GM23338 (cell line): Measurements from ENCODE around the gene ATP9B. TPM values are rescaled to one million over a fixed set of nuclear protein-coding genes. Genes with fewer than 3 reads are reported as not detected.
A peak's percentile ranks its signal among the peaks of the same experiment; 100 is the strongest.

Experiments used
- ATAC-seq: fragments of 200-7000 bp; cut with Tn5 transposase; 3 replicates; pipeline ENCODE4 v1.9.1; 2020
- DNase-seq: peaks from one replicate; pipeline ENCODE4 v3.0.0-alpha.2; 2015; ENCODE audit warnings: low spot score
- H2AFZ ChIP-seq: fragments of 200-600 bp; sonication (generic); 2 replicates; pipeline ENCODE4 v1.8.0; 2016; ENCODE audit warnings: antibody characterized with exemption, mild to moderate bottlenecking, moderate library complexity
- H3F3A ChIP-seq: fragments of 200-600 bp; sonication (generic); replicated peaks from 2 replicates; pipeline ENCODE4 v1.8.0; 2017; ENCODE audit warnings: antibody characterized with exemption, mixed run types, low read depth
- H3K27ac ChIP-seq: fragments of 200-600 bp; sonication (generic); 2 replicates; pipeline ENCODE4 v1.6.1; 2016; ENCODE audit warnings: low read depth
- H3K27me3 ChIP-seq: fragments of 200-600 bp; sonication (generic); 2 replicates; pipeline ENCODE4 v1.8.0; 2016; ENCODE audit warnings: mild to moderate bottlenecking, mixed run types, moderate library complexity; ENCODE audit not compliant: insufficient read depth
- H3K36me3 ChIP-seq: fragments of 200-600 bp; sonication (generic); 2 replicates; pipeline ENCODE4 v1.8.0; 2016; ENCODE audit warnings: mild to moderate bottlenecking; ENCODE audit not compliant: insufficient read depth
- H3K4me1 ChIP-seq: fragments of 200-600 bp; sonication (generic); 2 replicates; pipeline ENCODE4 v1.8.0; 2016; ENCODE audit warnings: mild to moderate bottlenecking, moderate library complexity; ENCODE audit not compliant: insufficient read depth
- H3K4me2 ChIP-seq: fragments of 200-600 bp; sonication (generic); 2 replicates; pipeline ENCODE4 v1.7.1; 2017; ENCODE audit warnings: mixed run types
- H3K4me3 ChIP-seq: fragments of 200-600 bp; sonication (generic); 2 replicates; pipeline ENCODE4 v1.6.1; 2016; ENCODE audit warnings: mixed run types
- H3K79me2 ChIP-seq: fragments of 200-600 bp; sonication (generic); replicated peaks from 2 replicates; pipeline ENCODE4 v1.8.0; 2017; ENCODE audit warnings: mild to moderate bottlenecking; ENCODE audit not compliant: insufficient read depth
- H3K9me2 ChIP-seq: fragments of 200-600 bp; sonication (generic); 2 replicates; pipeline ENCODE4 v1.8.0; 2017; ENCODE audit not compliant: insufficient read depth
- H4K20me1 ChIP-seq: fragments of 200-600 bp; sonication (generic); replicated peaks from 2 replicates; pipeline ENCODE4 v1.8.0; 2017; ENCODE audit warnings: mild to moderate bottlenecking; ENCODE audit not compliant: insufficient read depth
- H3K27ac Mint-ChIP-seq: 2 replicates; pipeline ENCODE4 v1.8.0; 2020; ENCODE audit warnings: inconsistent platforms, mild to moderate bottlenecking, moderate library complexity, mixed read lengths
- H3K27me3 Mint-ChIP-seq: 3 replicates; pipeline ENCODE4 v1.8.0; 2022; ENCODE audit warnings: low read depth, mild to moderate bottlenecking, moderate library complexity, mixed read lengths, inconsistent platforms; ENCODE audit not compliant: insufficient read depth, poor library complexity
- H3K36me3 Mint-ChIP-seq: 3 replicates; pipeline ENCODE4 v1.8.0; 2021; ENCODE audit warnings: low read depth, mild to moderate bottlenecking, inconsistent platforms, moderate library complexity, mixed read lengths
- H3K4me1 Mint-ChIP-seq: 3 replicates; pipeline ENCODE4 v1.8.0; 2020; ENCODE audit warnings: mild to moderate bottlenecking, inconsistent platforms, mixed read lengths
- H3K4me3 Mint-ChIP-seq: 3 replicates; pipeline ENCODE4 v1.8.0; 2021; ENCODE audit warnings: moderate library complexity, mild to moderate bottlenecking, inconsistent platforms, mixed read lengths
- H3K9me3 Mint-ChIP-seq: 3 replicates; pipeline ENCODE4 v1.8.0; 2020; ENCODE audit warnings: moderate library complexity, mild to moderate bottlenecking, inconsistent platforms, mixed read lengths
- CREB1 ChIP-seq: fragments of 250-450 bp; sonication (Bioruptor Pico); IDR thresholded peaks from 2 replicates; pipeline ENCODE4 v1.5.0; 2020; ENCODE audit warnings: low read depth, mild to moderate bottlenecking, moderate library complexity
- POLR2AphosphoS5 ChIP-seq: IDR thresholded peaks from 2 replicates; pipeline ENCODE4 v1.6.1; 2016; ENCODE audit warnings: antibody characterized with exemption, low read depth
- REST ChIP-seq: IDR thresholded peaks from one replicate; pipeline ENCODE4 v1.6.1; 2018; ENCODE audit warnings: antibody characterized with exemption; ENCODE audit not compliant: unreplicated experiment
- ZNF462 ChIP-seq: fragments of 250-450 bp; sonication (Bioruptor Pico); IDR thresholded peaks from 2 replicates; pipeline ENCODE4 v1.5.0; 2020; ENCODE audit warnings: mild to moderate bottlenecking, moderate library complexity
- polyA plus RNA-seq: library from polyadenylated mRNA; unstranded; fragments of >200 nt; fragmentation: Nextera tagmentation; extraction: Ambion mirVana; gene quantifications from 2 replicates; pipeline ENCODE4 v1.2.1, GENCODE V29; 2016
- total RNA-seq: library from RNA; depleted of rRNA; stranded (reverse); fragments of >200 nt; shearing (Covaris generic); gene quantifications from 2 replicates; pipeline ENCODE4 v1.2.3, GENCODE V29; 2014

ATP9B gene
- total and polyA plus RNA-seq, 2 experiments from 2014 or later: 14.2 to 25.6 TPM

GRCh38 chr18:79299272-79299671 lies 230.1 kb downstream of the ATP9B start (continued):
- TF ChIP-seq ZNF462: no peak
- TF ChIP-seq POLR2AphosphoS5: no peak
- no peak for TF ChIP-seq CREB1 (CRISPR knock-in tag)

- ATAC-seq: no peak
- peaks cover 6% of the 10 kb centered on the region for H3K27me3 Mint-ChIP-seq
- no peak for TF ChIP-seq REST
- no peak for TF ChIP-seq ZNF462
- TF ChIP-seq POLR2AphosphoS5: no peak
Observed at GRCh38 chr18:79299711-79300110, 230.5 kb downstream of the ATP9B start.

More at GRCh38 chr18:79299711-79300110, 230.5 kb downstream of the ATP9B start:
- Mint-ChIP-seq H3K4me1 (peaks cover 5% of the 10 kb centered on the region), H3K4me3 (no peak overlapping the region), H3K9me3 (no peaks in the 10 kb centered on the region), H3K27ac (peak overlapping the region; percentile 2; the same call in 1 of the 2 replicates), H3K36me3 (no peaks in the 10 kb centered on the region; the same call in 2 of the 3 replicates)
- no peak for DNase-seq
- H3K27ac ChIP-seq: no peak overlapping the region
- H3K4me2 ChIP-seq: no peak overlapping the region
- H4K20me1 ChIP-seq: no peaks in the 10 kb centered on the region; the same call in 1 of the 2 replicates
- no peaks in the 10 kb centered on the region for H3K27me3 ChIP-seq
- H3K9me2 ChIP-seq: no peaks in the 10 kb centered on the region
- H3K4me3 ChIP-seq: no peak overlapping the region
- H3K36me3 ChIP-seq: no peaks in the 10 kb centered on the region
- H3F3A ChIP-seq: no peaks in the 10 kb centered on the region
- no peak overlapping the region for H2AFZ ChIP-seq
- no peaks in the 10 kb centered on the region for H3K4me1 ChIP-seq
- H3K79me2 ChIP-seq: no peaks in the 10 kb centered on the region
